NB4 (cell line): ENCODE results near the gene KLRC4.

Source experiments
- DNase-seq: peaks from one replicate; pipeline ENCODE4 v3.0.0; 2010; ENCODE audit warnings: low read depth
- H3K4me3 ChIP-seq: one replicate; pipeline ENCODE4 v1.5.1; 2011; ENCODE audit warnings: mild to moderate bottlenecking, low read depth, low read length, moderate library complexity
- CTCF ChIP-seq: IDR thresholded peaks from one replicate; pipeline ENCODE4 v1.5.1; 2012; ENCODE audit warnings: low read depth, low read length
- MAX ChIP-seq: IDR thresholded peaks from 2 replicates; pipeline ENCODE4 v1.6.1; 2011; ENCODE audit warnings: low read depth, low read length
- MYC ChIP-seq: IDR thresholded peaks from 2 replicates; pipeline ENCODE4 v1.6.1; 2011; ENCODE audit warnings: low read depth, low read length
- POLR2A ChIP-seq: IDR thresholded peaks from 2 replicates; pipeline ENCODE4 v1.6.1; 2011; ENCODE audit warnings: mild to moderate bottlenecking; ENCODE audit not compliant: insufficient read length; ENCODE audit errors: extremely low read depth

The KLRC4 gene

GRCh38 chr12:10365696-10366405 lies 43.7 kb downstream of the KLRC4 start:
- peak; percentile 25 for DNase-seq
- TF ChIP-seq POLR2A: no peak
- no peak for TF ChIP-seq MYC
- no peak for TF ChIP-seq CTCF
- no peak for TF ChIP-seq MAX
- H3K4me3 ChIP-seq: peak overlapping the region; percentile 83

GRCh38 chr12:10364815-10365622 lies 44.5 kb downstream of the KLRC4 start:
- TF ChIP-seq MYC (no peak), POLR2A (no peak), CTCF (no peak), MAX (no peak)
- DNase-seq: peak; percentile 83
- H3K4me3 ChIP-seq: peak overlapping the region; percentile 83

GRCh38 chr12:10363914-10364814 lies 45.4 kb downstream of the KLRC4 start:
- peak overlapping the region; percentile 83 for H3K4me3 ChIP-seq
- DNase-seq: peak; percentile 60
- peak; percentile 29 for TF ChIP-seq POLR2A
- TF ChIP-seq MAX: 0 out of 2 replicates have a peak, but pooled peaks have one; percentile 17
- no peak for TF ChIP-seq MYC
- TF ChIP-seq CTCF: no peak

GRCh38 chr12:10363658-10363913 lies 46.0 kb downstream of the KLRC4 start:
- TF ChIP-seq CTCF: no peak
- TF ChIP-seq POLR2A: no peak
- TF ChIP-seq MYC: no peak
- TF ChIP-seq MAX: no peak
- DNase-seq: no peak
- peak overlapping the region; percentile 83 for H3K4me3 ChIP-seq

GRCh38 chr12:10362828-10363657 lies 46.5 kb downstream of the KLRC4 start:
- TF ChIP-seq POLR2A: no peak
- no peak for TF ChIP-seq MAX
- TF ChIP-seq CTCF: no peak
- no peak for TF ChIP-seq MYC

More at GRCh38 chr12:10362828-10363657, 46.5 kb downstream of the KLRC4 start:
- no peak overlapping the region for H3K4me3 ChIP-seq
- DNase-seq: peak; percentile 26
